ENCODE results near the gene RBM6. TPM values are rescaled to one million over a fixed set of nuclear protein-coding genes. Genes with fewer than 3 reads are reported as not detected.
"Not testable (repeated sequence)": the region's sequence is repeated elsewhere in the genome, so short reads cannot be mapped to it uniquely, and the experiment has no call there.

Gene RBM6
- total and polyA plus RNA-seq, 2 of the 4 experiments (the other 2 are of a cell fraction): 38.5 to 64.6 TPM

DNA sequence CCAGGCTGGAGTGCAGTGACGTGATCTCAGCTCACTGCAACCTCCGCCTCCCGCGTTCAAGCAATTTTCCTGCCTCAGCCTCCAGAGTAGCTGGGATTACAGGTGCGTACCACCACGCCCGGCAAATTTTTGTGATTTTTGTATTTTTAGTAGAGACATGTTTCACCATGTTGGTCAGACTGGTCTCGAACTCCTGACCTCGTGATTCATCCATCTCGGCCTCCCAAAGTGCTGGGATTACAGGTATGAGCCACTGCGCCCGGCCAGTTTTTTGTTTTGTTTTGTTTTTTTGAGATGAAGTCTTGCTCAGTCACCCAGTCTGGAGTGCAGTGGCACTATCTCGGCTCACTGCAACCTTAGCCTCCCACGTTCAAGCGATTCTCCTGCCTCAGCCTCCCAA is 7.7 kb upstream of the RBM6 start:
- POLR2A ChIA-PET (ENCODE audit: unreplicated experiment); H3K36me3 ChIP-seq (ENCODE audit: control insufficient read depth, insufficient read depth, low read length); H4K8ac ChIP-seq (ENCODE audit: low read depth in 2 of 2, low read length in 2 of 2); H4K91ac ChIP-seq (ENCODE audit: insufficient read depth, low read depth, low read length); ATAC-seq (ENCODE audit: low read depth); intact Hi-C loops (cut with micrococcal nuclease); H2AK5ac ChIP-seq (ENCODE audit: low read depth, low read length); in situ Hi-C loops (cut with MboI; ENCODE audit: low sequenced_read_pairs); H3K4ac ChIP-seq (ENCODE audit: low read depth, low read length); H3K27me3 ChIP-seq (ENCODE audit: control insufficient read depth, insufficient read depth, low read length); H3K9me1 ChIP-seq (ENCODE audit: insufficient read depth, low read length); H3K4me2 ChIP-seq (ENCODE audit: low read depth, low read length); dilution Hi-C loops (cut with HindIII; ENCODE audit: low sequenced_read_pairs, unreplicated experiment); H3K9ac ChIP-seq (ENCODE audit: low read depth, low read length); H3K9me3 ChIP-seq (ENCODE audit: control insufficient read depth, insufficient read depth, low read length); H2AFZ ChIP-seq (replicated peaks; ENCODE audit: low read length, poor library complexity); H4K5ac ChIP-seq (ENCODE audit: low read depth, low read length); H3K23ac ChIP-seq (ENCODE audit: low read depth, low read length); H3K4me3 ChIP-seq (ENCODE audit: insufficient read depth, low read depth, low read length); CTCF ChIA-PET; DNase-seq; H3K27ac ChIP-seq (ENCODE audit: insufficient read depth, low read length); H4K20me1 ChIP-seq (ENCODE audit: insufficient read depth, low read length); H3K4me1 ChIP-seq (ENCODE audit: control insufficient read depth, insufficient read depth, low read length); H2BK20ac ChIP-seq (ENCODE audit: low read depth, low read length); H2AK9ac ChIP-seq (replicated peaks; ENCODE audit: low read depth, low read length, poor library complexity); H2BK15ac ChIP-seq (ENCODE audit: low read depth, low read length); H3K18ac ChIP-seq (ENCODE audit: low read depth, low read length); H2BK5ac ChIP-seq (ENCODE audit: low read depth, low read length, poor library complexity, severe bottlenecking); BruUV-seq (replicated peaks); H2BK120ac ChIP-seq (ENCODE audit: low read depth, low read length); H3K14ac ChIP-seq (replicated peaks; ENCODE audit: low read depth, low read length); H3K56ac ChIP-seq (ENCODE audit: extremely low read depth, insufficient read depth, low read length): not testable (repeated sequence)
- peaks cover 10 to 18% of the 10 kb centered on the region in 2 experiments for H3K79me1 ChIP-seq (ENCODE audit: low read depth in 1 of 2, low read length in 2 of 2)
- 87% methylated on average over 3 of the region's 15 CpGs; no CpG with 5 or more reads in 1 of the 2 experiments for WGBS, 2 experiments (ENCODE audit: extremely low coverage in 2 of 2, insufficient read length in 1 of 2)
